HepG2 (cell line): ENCODE measurements around the gene C19orf73. TPM values are rescaled to one million over a fixed set of nuclear protein-coding genes. Genes with fewer than 3 reads are reported as not detected.

Experiments
- ESRRA ChIP-seq: sonication (generic); formaldehyde crosslinking; IDR thresholded peaks from 2 replicates; pipeline ENCODE4 v1.5.1; 2020; ENCODE audit warnings: mild to moderate bottlenecking, low read depth, missing genetic modification reagents
- KIAA2018 ChIP-seq: sonication (generic); formaldehyde crosslinking; IDR thresholded peaks from 2 replicates; pipeline ENCODE4 v1.5.0; 2020; ENCODE audit warnings: mild to moderate bottlenecking, missing genetic modification reagents, borderline replicate concordance
- REST ChIP-seq, 2 experiments: IDR thresholded peaks; 2 replicates each; pipeline ENCODE4 v1.6.1; 2011 to 2012; ENCODE audit warnings: low read length in 2 of 2, borderline replicate concordance in 1 of 2, low read depth in 1 of 2, mild to moderate bottlenecking in 1 of 2, moderate library complexity in 1 of 2
- RORA ChIP-seq: sonication (generic); formaldehyde crosslinking; IDR thresholded peaks from 2 replicates; pipeline ENCODE4 v1.5.0; 2020; ENCODE audit warnings: mild to moderate bottlenecking, missing genetic modification reagents, moderate library complexity
- RXRB ChIP-seq: IDR thresholded peaks from 2 replicates; pipeline ENCODE4 v1.6.1; 2016; ENCODE audit warnings: borderline replicate concordance, missing genetic modification reagents, missing compliant biosample characterization
- ZBTB43 ChIP-seq: sonication (generic); formaldehyde crosslinking; conservative IDR thresholded peaks from 2 replicates; pipeline ENCODE4 v1.4.0; 2020; ENCODE audit warnings: missing genetic modification reagents
- ZBTB7B ChIP-seq: sonication (generic); formaldehyde crosslinking; IDR thresholded peaks from 2 replicates; pipeline ENCODE4 v1.4.0; 2020; ENCODE audit warnings: missing genetic modification reagents
- ZNF136 ChIP-seq: sonication (generic); formaldehyde crosslinking; IDR thresholded peaks from 2 replicates; pipeline ENCODE4 v1.8.1; 2022; ENCODE audit warnings: low read depth, mild to moderate bottlenecking, moderate library complexity, missing genetic modification reagents
- ZNF263 ChIP-seq: sonication (generic); formaldehyde crosslinking; IDR thresholded peaks from 2 replicates; pipeline ENCODE4 v1.4.0; 2020; ENCODE audit warnings: missing genetic modification reagents
- ZNF547 ChIP-seq: sonication (generic); formaldehyde crosslinking; IDR thresholded peaks from 2 replicates; pipeline ENCODE4 v1.5.1; 2020; ENCODE audit warnings: mild to moderate bottlenecking, missing genetic modification reagents
- ZNF597 ChIP-seq: sonication (generic); formaldehyde crosslinking; IDR thresholded peaks from 2 replicates; pipeline ENCODE4 v1.5.0; 2020; ENCODE audit warnings: missing genetic modification reagents
- ZNF790 ChIP-seq: sonication (generic); formaldehyde crosslinking; IDR thresholded peaks from 2 replicates; pipeline ENCODE4 v1.8.0; 2022; ENCODE audit warnings: missing genetic modification reagents, mild to moderate bottlenecking, borderline replicate concordance
- ZSCAN20 ChIP-seq: sonication (generic); formaldehyde crosslinking; IDR thresholded peaks from 2 replicates; pipeline ENCODE4 v1.4.0; 2020; ENCODE audit warnings: missing genetic modification reagents, mild to moderate bottlenecking, borderline replicate concordance
- ZSCAN31 ChIP-seq: sonication (generic); formaldehyde crosslinking; IDR thresholded peaks from 2 replicates; pipeline ENCODE4 v1.5.0; 2020; ENCODE audit warnings: low read depth, mild to moderate bottlenecking, missing genetic modification reagents
- polyA plus RNA-seq, 8 experiments: library from polyadenylated mRNA; depleted of rRNA in 3 of 8; stranded (reverse) in 7 of 8; unstranded in 1 of 8; fragments of >200 nt; fragmentation: Illumina TruSeq in 4 of 8; extraction: Trizol in 4 of 8; gene quantifications; 2 replicates each; pipeline versions ENCODE4 v1.2.1 to v1.2.3, GENCODE V29; 2011 to 2016; ENCODE audit warnings: low read depth in 4 of 8, missing spikeins in 1 of 8, mixed read lengths in 1 of 8; ENCODE audit not compliant: insufficient read depth in 1 of 8
- total RNA-seq, 5 experiments: library from RNA; depleted of rRNA; stranded (reverse); fragments of >200 nt; fragmentation: Illumina TruSeq; extraction: Trizol; gene quantifications; 2 replicates each; pipeline ENCODE4 v1.2.3, GENCODE V29; 2016; ENCODE audit warnings: low read depth in 1 of 5

The C19orf73 gene
- total and polyA plus RNA-seq, 2 of the 13 experiments (the other 11 are each of a cell fraction or from before 2014, with no cell fraction given), result 1.4 to 1.5 TPM

- TF ChIP-seq REST (IDR thresholded peaks at IDR 0.05; ENCODE audit: borderline replicate concordance in 1 of 2, low read depth in 1 of 2, low read length in 2 of 2), result no peak
- TF ChIP-seq ZSCAN31 (CRISPR knock-in tag), result no peak
- TF ChIP-seq ZNF136, result no peak
- no peak for TF ChIP-seq ZNF597
- TF ChIP-seq ZNF790 (CRISPR knock-in tag), result no peak
- peak; percentile 30; the same call in 1 of the 2 replicates for TF ChIP-seq ZSCAN20 (CRISPR knock-in tag)
- no peak for TF ChIP-seq ZBTB7B (CRISPR knock-in tag)
- TF ChIP-seq KIAA2018 (CRISPR knock-in tag), result no peak
- no peak for TF ChIP-seq ZNF547 (CRISPR knock-in tag)
- TF ChIP-seq RORA (CRISPR knock-in tag), result no peak
- TF ChIP-seq ESRRA (CRISPR knock-in tag), result no peak
- no peak for TF ChIP-seq ZBTB43 (CRISPR knock-in tag)
- no peak for TF ChIP-seq RXRB (CRISPR knock-in tag)
- peak; percentile 66; the same call in 1 of the 2 replicates for TF ChIP-seq ZNF263 (CRISPR knock-in tag)
These were observed 4.1 kb downstream of the C19orf73 start (continued) for GRCh38 chr19:49114630-49115363.
